PFSK-1 (cell line): ENCODE results near the gene ASIC1.

Source experiments
- FOXP2 ChIP-seq: optimal IDR thresholded peaks from 2 replicates; pipeline ENCODE3; 2011; ENCODE audit warnings: borderline replicate concordance, control low read depth, inconsistent platforms; ENCODE audit not compliant: insufficient read depth; ENCODE audit errors: extremely low read length, extremely low read depth
- POLR2AphosphoS5 ChIP-seq: IDR thresholded peaks from 2 replicates; pipeline ENCODE4 v1.6.1; 2012; ENCODE audit warnings: low read depth, mild to moderate bottlenecking, control low read depth, low read length, moderate library complexity
- REST ChIP-seq, 2 experiments: IDR thresholded peaks; 2 replicates each; pipeline versions ENCODE4 v1.6.1 to v1.8.0; 2011 to 2012; ENCODE audit warnings: low read depth in 2 of 2, low read length in 2 of 2, control low read depth in 1 of 2, inconsistent platforms in 1 of 2, mild to moderate bottlenecking in 1 of 2, moderate library complexity in 1 of 2; ENCODE audit not compliant: insufficient read depth in 1 of 2
- SIN3A ChIP-seq: IDR thresholded peaks from 2 replicates; pipeline ENCODE4 v1.6.1; 2012; ENCODE audit warnings: mild to moderate bottlenecking, low read length, moderate library complexity, borderline replicate concordance; ENCODE audit not compliant: insufficient read depth
- TAF1 ChIP-seq: IDR thresholded peaks from 2 replicates; pipeline ENCODE4 v1.6.1; 2012; ENCODE audit warnings: low read length, control low read depth, borderline replicate concordance; ENCODE audit not compliant: insufficient read depth

GRCh38 chr12:50102646-50103309 lies 45.4 kb downstream of the ASIC1 start:
- TF ChIP-seq SIN3A, result no peak
- no peak for TF ChIP-seq POLR2AphosphoS5
- TF ChIP-seq REST (IDR thresholded peaks at IDR 0.05; ENCODE audit: insufficient read depth in 1 of 2, low read depth in 2 of 2, low read length in 2 of 2), result no peak
- TF ChIP-seq TAF1, result no peak
- TF ChIP-seq FOXP2, result no peak
